ENCODE results near the gene PDE4B. TPM values are rescaled to one million over a fixed set of nuclear protein-coding genes. Genes with fewer than 3 reads are reported as not detected.

The PDE4B gene
- total RNA-seq, 2 donors from 2014 or later: 1.6 to 12.2 TPM

- TF ChIP-seq POLR2A (IDR thresholded peaks at IDR 0.05): no peak
- H3K4me1 ChIP-seq: no peaks in the 10 kb centered on the region
Measured at GRCh38 chr1:66381621-66382275, 589.1 kb downstream of the PDE4B start.

DNA sequence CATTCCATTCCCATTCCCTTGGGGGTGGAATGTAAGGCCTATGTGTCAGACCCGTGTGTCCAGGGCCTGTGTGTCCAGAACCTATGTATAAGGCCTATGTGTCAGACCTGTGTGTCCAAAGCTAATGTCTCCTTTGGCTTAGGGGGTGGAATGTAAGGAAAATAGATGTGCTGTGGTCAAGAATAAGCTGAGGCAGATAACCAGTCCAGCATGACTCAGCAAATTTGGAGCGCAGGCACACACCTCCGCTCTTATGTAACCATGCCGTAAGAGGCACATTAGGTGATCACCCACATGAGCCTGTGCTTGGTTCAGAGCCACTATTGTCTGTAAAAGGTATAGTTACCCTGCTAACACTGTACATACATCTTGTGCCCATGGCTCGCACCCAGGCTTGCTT lies 590.5 kb downstream of the PDE4B start:
- no peak for DNase-seq
- H3K4me3 ChIP-seq: no peak overlapping the region

More at GRCh38 chr1:66381621-66382275, 589.1 kb downstream of the PDE4B start:
- no peak for ATAC-seq
- intact Hi-C loops (cut with DNase I): no loop called here
- DNase-seq: no peak
- H3K27ac ChIP-seq: no peak overlapping the region
- no peaks in the 10 kb centered on the region for H3K36me3 ChIP-seq (replicated peaks in 1 of 2; ENCODE audit: insufficient read depth in 1 of 2, low read depth in 2 of 2)
- no peaks in the 10 kb centered on the region for H3K27me3 ChIP-seq
- H3K4me3 ChIP-seq: no peak overlapping the region
- no peaks in the 10 kb centered on the region for H3K9me3 ChIP-seq
- 79 to 87% methylated on average over 6 to 9 of the region's 9 CpGs for WGBS, 2 donors

DNA sequence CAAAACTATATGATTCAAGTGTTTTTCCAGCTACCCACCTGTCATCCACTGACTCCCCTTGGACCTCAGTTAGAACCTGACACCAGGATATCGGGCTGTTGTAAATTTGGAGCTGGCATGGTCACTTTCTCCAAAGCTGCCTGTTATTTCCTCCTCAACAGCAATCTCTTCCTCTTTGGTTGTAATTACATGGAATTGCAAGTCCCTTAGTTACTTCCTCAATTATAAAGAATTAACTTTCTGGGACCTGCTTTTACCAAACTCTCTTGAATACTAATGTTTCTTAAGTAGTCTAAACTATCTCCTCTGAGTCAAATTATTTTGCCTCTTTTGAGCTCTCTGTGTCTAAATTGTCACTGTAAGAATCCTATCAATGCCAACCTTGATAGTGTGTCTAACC lies 590.9 kb downstream of the PDE4B start:
- 68 to 92% methylated on average over 1 of the region's 1 CpG for WGBS, 2 donors
- Histone ChIP-seq H3K36me3 (replicated peaks in 1 of 2; ENCODE audit: insufficient read depth in 1 of 2, low read depth in 2 of 2) (no peaks in the 10 kb centered on the region), H3K27me3 (no peaks in the 10 kb centered on the region), H3K27ac (no peak overlapping the region), H3K4me3 (no peak overlapping the region), H3K4me1 (no peaks in the 10 kb centered on the region), H3K9me3 (no peaks in the 10 kb centered on the region)
- DNase-seq (no peak), ATAC-seq (no peak)
- intact Hi-C loops (cut with DNase I): no loop called here
- TF ChIP-seq POLR2A (IDR thresholded peaks at IDR 0.05): no peak
- TF ChIP-seq, protein P1, sequence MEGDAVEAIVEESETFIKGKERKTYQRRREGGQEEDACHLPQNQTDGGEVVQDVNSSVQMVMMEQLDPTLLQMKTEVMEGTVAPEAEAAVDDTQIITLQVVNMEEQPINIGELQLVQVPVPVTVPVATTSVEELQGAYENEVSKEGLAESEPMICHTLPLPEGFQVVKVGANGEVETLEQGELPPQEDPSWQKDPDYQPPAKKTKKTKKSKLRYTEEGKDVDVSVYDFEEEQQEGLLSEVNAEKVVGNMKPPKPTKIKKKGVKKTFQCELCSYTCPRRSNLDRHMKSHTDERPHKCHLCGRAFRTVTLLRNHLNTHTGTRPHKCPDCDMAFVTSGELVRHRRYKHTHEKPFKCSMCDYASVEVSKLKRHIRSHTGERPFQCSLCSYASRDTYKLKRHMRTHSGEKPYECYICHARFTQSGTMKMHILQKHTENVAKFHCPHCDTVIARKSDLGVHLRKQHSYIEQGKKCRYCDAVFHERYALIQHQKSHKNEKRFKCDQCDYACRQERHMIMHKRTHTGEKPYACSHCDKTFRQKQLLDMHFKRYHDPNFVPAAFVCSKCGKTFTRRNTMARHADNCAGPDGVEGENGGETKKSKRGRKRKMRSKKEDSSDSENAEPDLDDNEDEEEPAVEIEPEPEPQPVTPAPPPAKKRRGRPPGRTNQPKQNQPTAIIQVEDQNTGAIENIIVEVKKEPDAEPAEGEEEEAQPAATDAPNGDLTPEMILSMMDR (IDR thresholded peaks at IDR 0.05): no peak

More for the DNA sequence above, 590.5 kb downstream of the PDE4B start:
- Histone ChIP-seq H3K36me3 (replicated peaks in 1 of 2; ENCODE audit: insufficient read depth in 1 of 2, low read depth in 2 of 2) (no peaks in the 10 kb centered on the region), H3K27ac (no peak overlapping the region), H3K9me3 (no peaks in the 10 kb centered on the region), H3K27me3 (no peaks in the 10 kb centered on the region), H3K4me1 (no peaks in the 10 kb centered on the region)
- no peak for TF ChIP-seq POLR2A (IDR thresholded peaks at IDR 0.05)
- TF ChIP-seq, protein P1 (IDR thresholded peaks at IDR 0.05): no peak
- intact Hi-C loops (cut with DNase I): no loop called here
- WGBS, 2 donors: 82 to 89% methylated on average over 5 of the region's 5 CpGs
- no peak for ATAC-seq

DNA sequence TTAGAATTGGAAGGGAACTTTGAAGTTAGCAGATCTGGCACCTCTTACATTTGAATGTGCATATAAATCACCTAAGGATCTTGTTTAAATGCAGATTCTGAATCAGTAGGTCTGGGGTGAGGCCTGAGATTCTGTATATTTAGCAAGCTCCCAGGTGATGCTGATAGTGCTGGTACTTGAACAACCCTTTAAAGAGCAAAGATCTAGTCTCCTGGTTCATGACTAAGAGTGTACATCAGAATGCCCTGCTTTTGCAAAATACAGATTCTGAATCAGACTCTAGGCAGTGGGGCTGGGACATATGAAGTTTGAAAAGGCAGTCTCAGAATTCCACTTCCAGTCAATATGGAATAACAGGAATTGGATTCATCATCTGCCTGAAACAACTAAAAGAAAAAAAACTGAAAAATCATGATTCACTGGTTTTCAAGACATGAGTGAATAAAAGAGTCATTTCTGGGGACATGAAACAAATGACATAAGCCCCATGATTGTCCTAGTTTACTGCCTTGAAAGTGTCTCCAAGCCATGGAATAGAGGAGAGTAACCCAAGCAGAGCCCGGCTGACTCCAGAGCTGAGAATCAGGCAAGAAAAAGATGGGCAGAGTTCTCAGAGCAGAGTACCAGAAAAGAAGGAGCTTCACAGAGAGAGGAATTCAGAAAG lies 591.7 kb downstream of the PDE4B start:
- no peak overlapping the region for H3K27ac ChIP-seq
- H3K36me3 ChIP-seq (replicated peaks in 1 of 2; ENCODE audit: insufficient read depth in 1 of 2, low read depth in 2 of 2): no peaks in the 10 kb centered on the region
- intact Hi-C loops (cut with DNase I): no loop called here
- H3K27me3 ChIP-seq: no peaks in the 10 kb centered on the region
- DNase-seq (no peak), ATAC-seq (no peak)
- H3K4me1 ChIP-seq: no peaks in the 10 kb centered on the region
- H3K4me3 ChIP-seq: no peak overlapping the region
- WGBS, 2 donors: 79 to 88% methylated on average over 1 of the region's 1 CpG
- H3K9me3 ChIP-seq: no peaks in the 10 kb centered on the region
- TF ChIP-seq, protein P1 (IDR thresholded peaks at IDR 0.05): no peak
- TF ChIP-seq POLR2A (IDR thresholded peaks at IDR 0.05): no peak

- ATAC-seq (no peak), DNase-seq (no peak)
- Histone ChIP-seq H3K4me3 (no peak overlapping the region), H3K9me3 (no peaks in the 10 kb centered on the region), H3K36me3 (replicated peaks in 1 of 2; ENCODE audit: insufficient read depth in 1 of 2, low read depth in 2 of 2) (no peaks in the 10 kb centered on the region), H3K27me3 (no peaks in the 10 kb centered on the region), H3K27ac (no peak overlapping the region), H3K4me1 (no peaks in the 10 kb centered on the region)
- no peak for TF ChIP-seq POLR2A (IDR thresholded peaks at IDR 0.05)
- TF ChIP-seq, protein P1 (IDR thresholded peaks at IDR 0.05): no peak
- WGBS, 2 donors: 47 to 51% methylated on average over 1 of the region's 1 CpG
- intact Hi-C loops (cut with DNase I): no loop called here
Measured at GRCh38 chr1:66386712-66387111, 594.0 kb downstream of the PDE4B start.

Measured in body of pancreas (tissue), 4 donors.